Left kidney (tissue), 2 donors: ENCODE data around the gene DKC1. TPM values are rescaled to one million over a fixed set of nuclear protein-coding genes. Genes with fewer than 3 reads are reported as not detected.
"Not testable (repeated sequence)": the region's sequence is repeated elsewhere in the genome, so short reads cannot be mapped to it uniquely, and the experiment has no call there.

ENCODE experiments used
- DNase-seq: peaks from one replicate; pipeline ENCODE4 v3.0.0-alpha.2; 2013
- polyA plus RNA-seq: library from polyadenylated mRNA; unstranded; fragments of 120-200 nt; gene quantifications from one replicate; pipeline ENCODE4 v1.2.1, GENCODE V29; 2013; ENCODE audit not compliant: insufficient read length

DKC1 gene
- polyA plus RNA-seq, 1 donor = 75.6 TPM

- no peak for DNase-seq
These were observed 56.5 kb downstream of the DKC1 start for GRCh38 chrX:154818916-154819770.

GRCh38 chrX:154819771-154820341 is 57.2 kb downstream of the DKC1 start:
- no peak for DNase-seq

- no peak for DNase-seq
These were observed 58.9 kb downstream of the DKC1 start for GRCh38 chrX:154821523-154821922.

- no peak for DNase-seq
These were observed 59.4 kb downstream of the DKC1 start for GRCh38 chrX:154822029-154822428.

- DNase-seq = no peak
These were observed 62.0 kb downstream of the DKC1 start for GRCh38 chrX:154824638-154825037.

- DNase-seq = not testable (repeated sequence)
These were observed 62.9 kb downstream of the DKC1 start for GRCh38 chrX:154825586-154825985.

Other genes with a start within 250 kb of the DKC1 start
- 28.7 TPM for gene FAM3A, start 246.6 kb upstream of the DKC1 start, polyA plus RNA-seq
- gene G6PD, start 216.0 kb upstream of the DKC1 start, polyA plus RNA-seq = 41.7 TPM
- gene IKBKG, start 215.2 kb upstream of the DKC1 start, polyA plus RNA-seq = 14.0 TPM
- not detected for gene CTAG1A, start 177.7 kb upstream of the DKC1 start, polyA plus RNA-seq
- gene CTAG1B, start 143.6 kb upstream of the DKC1 start, polyA plus RNA-seq = not detected
- not detected for gene CTAG2, start 109.3 kb upstream of the DKC1 start, polyA plus RNA-seq
- 2.5 TPM for gene GAB3, start 11.8 kb upstream of the DKC1 start, polyA plus RNA-seq
- 40.7 TPM for gene MPP1, start 42.6 kb downstream of the DKC1 start, polyA plus RNA-seq
- not detected for gene SMIM9, start 71.8 kb downstream of the DKC1 start, polyA plus RNA-seq
- 26.1 TPM for gene F8A1, start 123.5 kb downstream of the DKC1 start, polyA plus RNA-seq